HG02763 (cell line): ENCODE measurements around the gene NRXN3.

ENCODE experiments used
- ATAC-seq: cut with Tn5 transposase; IDR thresholded peaks from one replicate; pipeline ENCODE4 v1.9.1; 2021; ENCODE audit warnings: mild to moderate bottlenecking, moderate library complexity; ENCODE audit not compliant: unreplicated experiment

NRXN3 gene

GRCh38 chr14:79424462-79424861 is 1254.3 kb downstream of the NRXN3 start:
- ATAC-seq, result no peak

GRCh38 chr14:79426103-79426755 is 1256.1 kb downstream of the NRXN3 start:
- no peak for ATAC-seq

DNA sequence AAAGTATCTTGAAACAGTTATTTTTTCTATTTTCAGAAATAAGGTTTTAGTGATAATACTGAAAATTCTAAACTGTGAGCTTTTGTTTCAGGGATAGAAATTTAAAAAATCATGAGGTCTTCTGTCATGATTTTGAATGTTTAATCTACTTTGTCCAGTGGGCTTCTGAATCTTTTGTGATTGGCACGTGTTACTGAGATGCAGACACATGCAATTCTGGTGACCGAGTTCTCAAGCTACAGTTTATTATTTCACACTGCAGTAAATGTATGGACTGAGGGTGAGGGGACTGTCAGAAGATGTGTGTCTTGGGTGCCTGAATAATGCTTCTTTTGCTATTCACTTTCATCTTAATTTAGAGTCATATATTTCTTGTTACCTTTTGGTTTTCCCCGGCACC is 1262.5 kb downstream of the NRXN3 start:
- no peak for ATAC-seq

DNA sequence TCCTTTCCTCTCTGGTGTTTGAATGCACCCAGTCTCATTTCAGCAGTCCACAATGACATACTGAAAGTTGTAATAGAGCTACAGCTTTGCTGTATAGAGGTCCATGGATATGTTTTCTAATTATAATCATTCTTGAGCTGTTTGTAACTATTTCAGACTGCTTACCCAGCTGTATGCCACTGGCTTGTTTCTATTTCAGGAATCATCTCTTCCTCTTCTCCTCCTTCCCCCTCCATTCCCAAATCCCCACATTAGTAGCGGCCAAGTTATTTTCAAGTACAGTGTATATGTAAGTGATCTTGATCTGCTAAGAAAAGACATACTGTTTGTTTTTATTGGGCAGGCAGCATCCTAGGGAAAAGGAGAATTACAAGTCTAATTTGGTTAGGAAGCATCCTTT is 1266.2 kb downstream of the NRXN3 start:
- no peak for ATAC-seq

- ATAC-seq, result no peak
These were observed 1267.8 kb downstream of the NRXN3 start for GRCh38 chr14:79437951-79438350.

GRCh38 chr14:79438696-79439342 is 1268.6 kb downstream of the NRXN3 start:
- ATAC-seq, result no peak

GRCh38 chr14:79442786-79443185 is 1272.6 kb downstream of the NRXN3 start:
- ATAC-seq, result no peak

- ATAC-seq, result no peak
These were observed 1273.4 kb downstream of the NRXN3 start for GRCh38 chr14:79443602-79444001.

GRCh38 chr14:79448960-79449359 is 1278.8 kb downstream of the NRXN3 start:
- ATAC-seq, result no peak

- no peak for ATAC-seq
These were observed 1281.4 kb downstream of the NRXN3 start for GRCh38 chr14:79451601-79452000.

DNA sequence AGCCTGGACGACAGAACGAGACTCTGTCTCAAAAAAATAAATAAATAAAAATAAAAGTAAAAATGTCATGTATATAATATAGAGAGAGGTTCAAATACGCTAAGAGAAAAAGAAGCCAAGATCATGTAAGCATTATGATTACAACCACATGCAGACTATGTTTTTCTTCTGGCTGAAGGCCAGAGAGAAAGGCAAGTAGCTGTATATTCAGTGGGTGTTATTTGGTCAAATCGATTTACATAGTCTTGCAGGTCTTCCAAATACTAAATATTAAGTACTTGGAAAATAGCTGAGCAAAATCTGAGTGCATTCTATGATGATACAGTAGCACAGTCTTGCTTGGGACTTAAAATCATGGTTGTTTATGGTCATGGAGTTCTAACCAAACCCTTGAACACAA is 1283.1 kb downstream of the NRXN3 start:
- ATAC-seq, result no peak

DNA sequence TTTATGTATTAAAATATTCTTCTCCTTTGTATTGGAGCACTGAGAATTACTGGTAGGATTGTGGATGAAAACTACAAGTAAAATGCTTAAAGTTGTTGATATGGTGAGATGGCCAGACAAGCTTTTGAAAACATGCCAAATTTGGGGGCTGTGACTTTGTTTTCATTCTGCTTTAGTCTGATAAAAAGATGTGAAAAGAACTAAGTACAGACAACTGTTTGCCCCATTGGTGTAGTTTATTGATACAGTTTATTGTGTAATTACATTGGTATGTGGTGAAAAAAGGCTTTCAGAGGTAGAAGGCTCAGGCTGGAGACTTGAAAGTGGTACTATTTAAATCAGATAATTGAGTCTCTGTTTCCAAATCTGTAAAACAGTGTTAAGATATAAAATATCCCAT is 1294.3 kb downstream of the NRXN3 start:
- ATAC-seq, result no peak

- no peak for ATAC-seq
These were observed 1295.5 kb downstream of the NRXN3 start for GRCh38 chr14:79465651-79466050.

DNA sequence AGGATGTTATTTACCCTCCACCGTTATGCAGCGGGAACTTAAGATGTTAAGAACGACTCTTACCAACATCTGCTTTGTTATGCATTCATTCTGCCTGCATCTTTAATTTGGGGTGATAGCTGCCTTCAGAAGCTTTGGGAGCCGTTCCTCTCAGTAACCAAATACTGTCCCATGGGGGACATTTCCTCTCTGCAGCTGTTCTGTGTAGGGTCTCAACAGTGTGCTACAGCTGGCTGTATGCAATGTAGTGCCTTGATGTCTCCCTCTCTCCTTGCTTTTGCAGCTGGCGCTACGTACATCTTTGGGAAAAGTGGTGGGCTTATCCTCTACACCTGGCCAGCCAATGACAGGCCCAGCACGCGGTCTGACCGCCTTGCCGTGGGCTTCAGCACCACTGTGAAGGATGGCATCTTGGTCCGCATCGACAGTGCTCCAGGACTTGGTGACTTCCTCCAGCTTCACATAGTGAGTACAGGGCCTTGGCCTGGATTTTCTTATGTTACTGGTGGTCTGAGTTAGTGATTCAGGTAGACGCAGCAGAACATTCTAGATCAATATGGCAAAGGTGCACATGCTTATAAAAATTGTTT is 1296.9 kb downstream of the NRXN3 start:
- no peak for ATAC-seq

GRCh38 chr14:79467835-79468234 is 1297.7 kb downstream of the NRXN3 start:
- no peak for ATAC-seq

- no peak for ATAC-seq
These were observed 1298.3 kb downstream of the NRXN3 start for GRCh38 chr14:79468486-79468885.

DNA sequence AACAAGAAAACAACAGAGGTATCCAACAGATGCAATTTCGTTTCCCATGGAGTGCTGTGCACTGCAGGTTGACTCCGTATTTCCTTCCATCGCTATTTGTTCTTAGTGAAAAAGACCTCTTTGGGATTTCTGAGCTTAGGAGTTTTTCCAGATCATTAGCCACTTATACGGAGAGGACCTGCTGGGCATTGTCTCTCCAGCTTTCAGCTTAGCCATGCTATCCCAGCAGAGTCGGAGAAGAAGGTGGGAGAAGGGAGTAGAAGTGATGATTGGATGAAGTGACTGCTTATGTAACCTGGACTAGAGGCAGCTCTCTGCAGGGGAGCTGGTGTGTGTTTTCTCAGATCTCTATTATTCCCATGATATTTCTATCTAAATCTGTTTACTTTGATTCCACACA is 1303.5 kb downstream of the NRXN3 start:
- no peak for ATAC-seq

DNA sequence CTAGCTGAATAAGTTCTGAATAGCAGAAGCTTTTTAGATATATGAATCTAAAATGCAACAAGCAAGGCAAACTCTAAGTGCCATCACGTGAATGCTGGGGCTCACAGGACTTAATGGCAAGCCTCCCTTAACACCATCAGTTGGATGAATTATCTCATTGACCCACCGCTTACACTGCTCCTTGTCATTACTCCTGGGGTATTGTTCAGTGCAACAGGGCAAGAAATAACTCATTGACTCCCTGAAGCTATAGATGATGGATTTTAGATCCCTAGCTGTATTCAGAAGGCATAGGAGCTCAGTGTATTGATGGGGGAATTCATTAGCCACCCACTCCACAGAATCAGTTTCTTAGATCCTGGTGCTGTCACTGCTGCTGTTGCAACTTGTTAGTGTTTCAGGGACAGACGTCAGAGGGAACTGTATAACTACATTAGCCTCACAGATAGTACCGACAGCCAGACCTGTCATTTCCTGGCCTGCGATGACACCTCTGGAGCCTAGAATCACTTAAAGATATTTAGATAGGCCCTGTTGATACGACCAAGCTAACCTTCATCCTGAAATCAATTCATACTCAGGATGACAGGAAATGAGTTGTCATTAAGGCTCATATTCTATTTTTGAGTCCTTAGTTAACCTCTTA is 1305.8 kb downstream of the NRXN3 start:
- ATAC-seq, result no peak

- ATAC-seq, result no peak
These were observed 1306.4 kb downstream of the NRXN3 start for GRCh38 chr14:79476552-79476951.

DNA sequence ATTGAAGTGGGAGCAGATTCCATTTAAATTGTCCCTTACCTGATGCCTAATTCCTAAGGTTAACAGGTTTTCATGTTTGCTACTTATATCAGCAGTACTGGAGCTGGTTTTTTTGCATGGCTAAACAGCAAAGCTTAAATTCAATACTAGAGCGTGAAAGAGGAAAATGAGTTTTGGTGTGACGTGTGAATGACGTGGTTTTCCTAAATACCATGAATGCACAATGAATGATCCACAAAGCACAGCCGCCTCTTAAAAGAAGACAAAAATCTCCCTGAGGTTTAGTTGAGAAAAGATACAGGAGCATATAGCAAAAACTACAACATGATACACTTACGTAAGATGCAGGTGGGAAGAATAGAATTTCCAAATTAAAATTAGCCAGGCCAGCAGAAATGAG is 1310.0 kb downstream of the NRXN3 start:
- no peak for ATAC-seq

DNA sequence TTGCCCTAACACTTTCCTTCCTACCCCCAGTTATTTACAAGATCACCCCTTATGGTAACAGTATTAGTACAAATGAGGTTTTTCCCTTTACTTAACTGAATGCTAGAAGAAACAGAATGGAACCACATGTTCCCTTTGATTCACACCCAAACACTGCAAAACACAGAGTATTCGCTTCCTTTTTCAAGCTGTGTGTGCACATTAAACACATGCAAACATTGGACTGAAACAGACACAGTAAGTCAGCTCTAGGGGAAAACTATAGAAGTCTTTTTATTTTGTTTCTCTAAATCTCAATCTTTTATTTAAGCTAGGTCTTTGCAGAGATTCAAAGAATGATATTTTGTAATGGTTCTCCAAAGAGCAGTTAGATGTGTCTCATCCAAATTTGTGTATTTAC is 1312.7 kb downstream of the NRXN3 start:
- no peak for ATAC-seq
